PC-9 (cell line): ENCODE measurements around the gene ARHGDIG.

Experiments
- CTCF ChIP-seq: fragments of 200-600 bp; sonication (generic); conservative IDR thresholded peaks from 2 replicates; pipeline ENCODE4 v1.6.1; 2017; ENCODE audit warnings: mixed run types, antibody characterized with exemption, mild to moderate bottlenecking, moderate library complexity
- EZH2 ChIP-seq: fragments of 200-600 bp; sonication (generic); IDR thresholded peaks from 2 replicates; pipeline ENCODE4 v1.8.0; 2017; ENCODE audit warnings: antibody characterized with exemption, low read depth

- TF ChIP-seq CTCF (no peak), EZH2 (no peak)
Measured at GRCh38 chr16:301950-302349, 21.6 kb downstream of the ARHGDIG start.
